Measurements from ENCODE around the gene SYTL5. TPM values are rescaled to one million over a fixed set of nuclear protein-coding genes. Genes with fewer than 3 reads are reported as not detected.

The SYTL5 gene
- polyA plus RNA-seq, 6 donors from 2014 or later = not detected

- Mint-ChIP-seq H3K27ac (no peak overlapping the region), H3K27me3 (peaks cover 0 to 26% (median 4%) of the 10 kb centered on the region in 3 donors), H3K4me1 (no peaks in the 10 kb centered on the region), H3K4me3 (no peak overlapping the region), H3K9me3 (peaks cover 0 to 3% (median 0%) of the 10 kb centered on the region in 7 donors), H3K36me3 (no peaks in the 10 kb centered on the region)
- DNase-seq (no peak), ATAC-seq (ENCODE audit: low read depth in 2 of 2) (no peak)
Measured at GRCh38 chrX:37995428-37995827, 10.9 kb upstream of the SYTL5 start.

GRCh38 chrX:37997096-37997495 is 9.3 kb upstream of the SYTL5 start:
- Mint-ChIP-seq H3K27ac (no peak overlapping the region), H3K27me3 (peaks cover 0 to 16% (median 4%) of the 10 kb centered on the region in 3 donors), H3K4me3 (no peak overlapping the region), H3K36me3 (no peaks in the 10 kb centered on the region), H3K9me3 (peaks cover 0 to 11% (median 4%) of the 10 kb centered on the region in 7 donors), H3K4me1 (no peaks in the 10 kb centered on the region)
- ATAC-seq (ENCODE audit: low read depth in 2 of 2) (no peak), DNase-seq (no peak)

GRCh38 chrX:37998586-37999262 is 7.6 kb upstream of the SYTL5 start:
- H3K9me3 Mint-ChIP-seq = peaks cover 0 to 11% (median 6%) of the 10 kb centered on the region in 7 donors
- no peak overlapping the region for H3K4me3 Mint-ChIP-seq

GRCh38 chrX:38000706-38001105 is 5.6 kb upstream of the SYTL5 start:
- ATAC-seq (ENCODE audit: low read depth in 2 of 2) (no peak), DNase-seq (no peak)
- no peak overlapping the region for H3K27ac Mint-ChIP-seq
- H3K4me1 Mint-ChIP-seq = no peaks in the 10 kb centered on the region
- H3K4me3 Mint-ChIP-seq = no peak overlapping the region
- H3K9me3 Mint-ChIP-seq = peaks cover 0 to 24% (median 13%) of the 10 kb centered on the region in 7 donors
- H3K27me3 Mint-ChIP-seq = peaks cover 4 to 16% (median 4%) of the 10 kb centered on the region in 3 donors
- no peaks in the 10 kb centered on the region for H3K36me3 Mint-ChIP-seq

More at GRCh38 chrX:37998586-37999262, 7.6 kb upstream of the SYTL5 start:
- ATAC-seq (ENCODE audit: low read depth in 2 of 2) (no peak), DNase-seq (no peak)
- Mint-ChIP-seq H3K27ac (no peak overlapping the region), H3K4me1 (no peaks in the 10 kb centered on the region), H3K36me3 (no peaks in the 10 kb centered on the region), H3K27me3 (peaks cover 0 to 16% (median 4%) of the 10 kb centered on the region in 3 donors)

GRCh38 chrX:38004046-38004445 is 2.3 kb upstream of the SYTL5 start:
- DNase-seq (no peak), ATAC-seq (ENCODE audit: low read depth in 2 of 2) (no peak)
- no peaks in the 10 kb centered on the region for H3K36me3 Mint-ChIP-seq
- H3K4me1 Mint-ChIP-seq = no peaks in the 10 kb centered on the region
- peaks cover 0 to 32% (median 14%) of the 10 kb centered on the region in 7 donors for H3K9me3 Mint-ChIP-seq
- no peak overlapping the region for H3K27ac Mint-ChIP-seq
- no peak overlapping the region for H3K4me3 Mint-ChIP-seq
- H3K27me3 Mint-ChIP-seq = peaks cover 6 to 16% (median 7%) of the 10 kb centered on the region in 3 donors

- Mint-ChIP-seq H3K27ac (no peak overlapping the region), H3K4me1 (no peaks in the 10 kb centered on the region), H3K4me3 (no peak overlapping the region), H3K27me3 (peaks cover 8 to 17% (median 14%) of the 10 kb centered on the region in 3 donors), H3K9me3 (peaks cover 0 to 28% (median 11%) of the 10 kb centered on the region in 7 donors), H3K36me3 (no peaks in the 10 kb centered on the region)
- no peak for ATAC-seq (ENCODE audit: low read depth in 2 of 2)
- DNase-seq = no peak
Measured at GRCh38 chrX:38006778-38007177, 425 bp downstream of the SYTL5 start.

- H3K4me3 Mint-ChIP-seq = no peak overlapping the region
- ATAC-seq (ENCODE audit: low read depth in 2 of 2) = no peak
- no peak for DNase-seq
- H3K27ac Mint-ChIP-seq = no peak overlapping the region
- H3K27me3 Mint-ChIP-seq = peaks cover 11 to 20% (median 14%) of the 10 kb centered on the region in 3 donors
- peaks cover 0 to 27% (median 7%) of the 10 kb centered on the region in 7 donors for H3K9me3 Mint-ChIP-seq
- no peaks in the 10 kb centered on the region for H3K36me3 Mint-ChIP-seq
- no peaks in the 10 kb centered on the region for H3K4me1 Mint-ChIP-seq
Measured at GRCh38 chrX:38008658-38009057, 2.3 kb downstream of the SYTL5 start.

GRCh38 chrX:38009641-38010040 is 3.3 kb downstream of the SYTL5 start:
- H3K36me3 Mint-ChIP-seq = no peaks in the 10 kb centered on the region
- no peak overlapping the region for H3K4me3 Mint-ChIP-seq
- H3K27ac Mint-ChIP-seq = no peak overlapping the region
- no peaks in the 10 kb centered on the region for H3K4me1 Mint-ChIP-seq
- DNase-seq (no peak), ATAC-seq (ENCODE audit: low read depth in 2 of 2) (no peak)
- peaks cover 0 to 17% (median 3%) of the 10 kb centered on the region in 7 donors for H3K9me3 Mint-ChIP-seq
- H3K27me3 Mint-ChIP-seq = peaks cover 14 to 21% (median 17%) of the 10 kb centered on the region in 3 donors

GRCh38 chrX:38018766-38019425 is 12.5 kb downstream of the SYTL5 start:
- Mint-ChIP-seq H3K4me1 (no peaks in the 10 kb centered on the region), H3K27ac (no peak overlapping the region), H3K27me3 (peaks cover 0 to 18% (median 6%) of the 10 kb centered on the region in 3 donors), H3K36me3 (no peaks in the 10 kb centered on the region), H3K4me3 (no peak overlapping the region), H3K9me3 (no peaks in the 10 kb centered on the region)
- no peak for DNase-seq
- ATAC-seq (ENCODE audit: low read depth in 2 of 2) = no peak

GRCh38 chrX:38028300-38028699 is 21.9 kb downstream of the SYTL5 start:
- peaks cover 0 to 8% (median 3%) of the 10 kb centered on the region in 3 donors for H3K27me3 Mint-ChIP-seq
- DNase-seq (no peak), ATAC-seq (ENCODE audit: low read depth in 2 of 2) (no peak)
- no peak overlapping the region for H3K27ac Mint-ChIP-seq
- no peaks in the 10 kb centered on the region for H3K4me1 Mint-ChIP-seq
- H3K9me3 Mint-ChIP-seq = peaks cover 0 to 18% (median 2%) of the 10 kb centered on the region in 7 donors
- no peaks in the 10 kb centered on the region for H3K36me3 Mint-ChIP-seq
- H3K4me3 Mint-ChIP-seq = no peak overlapping the region

- peaks cover 0 to 18% (median 3%) of the 10 kb centered on the region in 3 donors for H3K27me3 Mint-ChIP-seq
- ATAC-seq (ENCODE audit: low read depth in 2 of 2) (no peak), DNase-seq (no peak)
- H3K4me3 Mint-ChIP-seq = no peak overlapping the region
- H3K4me1 Mint-ChIP-seq = no peaks in the 10 kb centered on the region
- peaks cover 0 to 11% (median 0%) of the 10 kb centered on the region in 7 donors for H3K9me3 Mint-ChIP-seq
- H3K36me3 Mint-ChIP-seq = no peaks in the 10 kb centered on the region
- H3K27ac Mint-ChIP-seq = no peak overlapping the region
Measured at GRCh38 chrX:38036466-38036865, 30.1 kb downstream of the SYTL5 start.

GRCh38 chrX:38038501-38038900 is 32.1 kb downstream of the SYTL5 start:
- Mint-ChIP-seq H3K9me3 (peaks cover 0 to 11% (median 0%) of the 10 kb centered on the region in 7 donors), H3K27ac (no peak overlapping the region)
- ATAC-seq (ENCODE audit: low read depth in 2 of 2) = no peak

GRCh38 chrX:38041237-38041636 is 34.9 kb downstream of the SYTL5 start:
- H3K9me3 Mint-ChIP-seq = peaks cover 0 to 8% (median 0%) of the 10 kb centered on the region in 7 donors
- no peak overlapping the region for H3K27ac Mint-ChIP-seq
- H3K4me3 Mint-ChIP-seq = no peak overlapping the region
- no peaks in the 10 kb centered on the region for H3K36me3 Mint-ChIP-seq
- DNase-seq (no peak), ATAC-seq (ENCODE audit: low read depth in 2 of 2) (no peak)
- no peaks in the 10 kb centered on the region for H3K4me1 Mint-ChIP-seq
- peaks cover 0 to 6% (median 0%) of the 10 kb centered on the region in 3 donors for H3K27me3 Mint-ChIP-seq

More at GRCh38 chrX:38038501-38038900, 32.1 kb downstream of the SYTL5 start:
- Mint-ChIP-seq H3K36me3 (no peaks in the 10 kb centered on the region), H3K4me3 (no peak overlapping the region), H3K27me3 (peaks cover 0 to 15% (median 0%) of the 10 kb centered on the region in 3 donors), H3K4me1 (no peaks in the 10 kb centered on the region)
- no peak for DNase-seq

GRCh38 chrX:38044701-38045100 is 38.3 kb downstream of the SYTL5 start:
- Mint-ChIP-seq H3K4me1 (no peaks in the 10 kb centered on the region), H3K27me3 (peaks cover 0 to 6% (median 0%) of the 10 kb centered on the region in 3 donors), H3K9me3 (peaks cover 0 to 16% (median 0%) of the 10 kb centered on the region in 7 donors), H3K36me3 (no peaks in the 10 kb centered on the region), H3K4me3 (no peak overlapping the region), H3K27ac (no peak overlapping the region)
- DNase-seq = no peak
- no peak for ATAC-seq (ENCODE audit: low read depth in 2 of 2)

Data from naive B cell (primary cell).